GM23338 (cell line): ENCODE results near the gene CNOT6L. TPM values are rescaled to one million over a fixed set of nuclear protein-coding genes. Genes with fewer than 3 reads are reported as not detected.
A peak's percentile ranks its signal among the peaks of the same experiment; 100 is the strongest.

ENCODE experiments used
- ATAC-seq: fragments of 200-7000 bp; cut with Tn5 transposase; 3 replicates; pipeline ENCODE4 v1.9.1; 2020
- DNase-seq: peaks from one replicate; pipeline ENCODE4 v3.0.0-alpha.2; 2015; ENCODE audit warnings: low spot score
- H2AFZ ChIP-seq: fragments of 200-600 bp; sonication (generic); 2 replicates; pipeline ENCODE4 v1.8.0; 2016; ENCODE audit warnings: antibody characterized with exemption, mild to moderate bottlenecking, moderate library complexity
- H3F3A ChIP-seq: fragments of 200-600 bp; sonication (generic); replicated peaks from 2 replicates; pipeline ENCODE4 v1.8.0; 2017; ENCODE audit warnings: antibody characterized with exemption, mixed run types, low read depth
- H3K27ac ChIP-seq: fragments of 200-600 bp; sonication (generic); 2 replicates; pipeline ENCODE4 v1.6.1; 2016; ENCODE audit warnings: low read depth
- H3K27me3 ChIP-seq: fragments of 200-600 bp; sonication (generic); 2 replicates; pipeline ENCODE4 v1.8.0; 2016; ENCODE audit warnings: mild to moderate bottlenecking, mixed run types, moderate library complexity; ENCODE audit not compliant: insufficient read depth
- H3K36me3 ChIP-seq: fragments of 200-600 bp; sonication (generic); 2 replicates; pipeline ENCODE4 v1.8.0; 2016; ENCODE audit warnings: mild to moderate bottlenecking; ENCODE audit not compliant: insufficient read depth
- H3K4me1 ChIP-seq: fragments of 200-600 bp; sonication (generic); 2 replicates; pipeline ENCODE4 v1.8.0; 2016; ENCODE audit warnings: mild to moderate bottlenecking, moderate library complexity; ENCODE audit not compliant: insufficient read depth
- H3K4me2 ChIP-seq: fragments of 200-600 bp; sonication (generic); 2 replicates; pipeline ENCODE4 v1.7.1; 2017; ENCODE audit warnings: mixed run types
- H3K4me3 ChIP-seq: fragments of 200-600 bp; sonication (generic); 2 replicates; pipeline ENCODE4 v1.6.1; 2016; ENCODE audit warnings: mixed run types
- H3K79me2 ChIP-seq: fragments of 200-600 bp; sonication (generic); replicated peaks from 2 replicates; pipeline ENCODE4 v1.8.0; 2017; ENCODE audit warnings: mild to moderate bottlenecking; ENCODE audit not compliant: insufficient read depth
- H3K9me2 ChIP-seq: fragments of 200-600 bp; sonication (generic); 2 replicates; pipeline ENCODE4 v1.8.0; 2017; ENCODE audit not compliant: insufficient read depth
- H4K20me1 ChIP-seq: fragments of 200-600 bp; sonication (generic); replicated peaks from 2 replicates; pipeline ENCODE4 v1.8.0; 2017; ENCODE audit warnings: mild to moderate bottlenecking; ENCODE audit not compliant: insufficient read depth
- H3K27ac Mint-ChIP-seq: 2 replicates; pipeline ENCODE4 v1.8.0; 2020; ENCODE audit warnings: inconsistent platforms, mild to moderate bottlenecking, moderate library complexity, mixed read lengths
- H3K27me3 Mint-ChIP-seq: 3 replicates; pipeline ENCODE4 v1.8.0; 2022; ENCODE audit warnings: low read depth, mild to moderate bottlenecking, moderate library complexity, mixed read lengths, inconsistent platforms; ENCODE audit not compliant: insufficient read depth, poor library complexity
- H3K36me3 Mint-ChIP-seq: 3 replicates; pipeline ENCODE4 v1.8.0; 2021; ENCODE audit warnings: low read depth, mild to moderate bottlenecking, inconsistent platforms, moderate library complexity, mixed read lengths
- H3K4me1 Mint-ChIP-seq: 3 replicates; pipeline ENCODE4 v1.8.0; 2020; ENCODE audit warnings: mild to moderate bottlenecking, inconsistent platforms, mixed read lengths
- H3K4me3 Mint-ChIP-seq: 3 replicates; pipeline ENCODE4 v1.8.0; 2021; ENCODE audit warnings: moderate library complexity, mild to moderate bottlenecking, inconsistent platforms, mixed read lengths
- H3K9me3 Mint-ChIP-seq: 3 replicates; pipeline ENCODE4 v1.8.0; 2020; ENCODE audit warnings: moderate library complexity, mild to moderate bottlenecking, inconsistent platforms, mixed read lengths
- CREB1 ChIP-seq: fragments of 250-450 bp; sonication (Bioruptor Pico); IDR thresholded peaks from 2 replicates; pipeline ENCODE4 v1.5.0; 2020; ENCODE audit warnings: low read depth, mild to moderate bottlenecking, moderate library complexity
- CTCF ChIP-seq, 2 experiments: fragments of 200-600 bp in 1 of 2; sonication (generic) in 1 of 2; conservative IDR thresholded peaks; 2 replicates each; pipeline versions ENCODE4 v1.5.1 to v1.6.1; 2016 to 2017; ENCODE audit warnings: antibody characterized with exemption in 2 of 2, low read depth in 2 of 2, mild to moderate bottlenecking in 2 of 2, moderate library complexity in 1 of 2
- EZH2 ChIP-seq: fragments of 200-600 bp; sonication (generic); IDR thresholded peaks from one replicate; pipeline ENCODE4 v1.8.0; 2017; ENCODE audit warnings: antibody characterized with exemption, mild to moderate bottlenecking, low read depth; ENCODE audit not compliant: unreplicated experiment
- JUNB ChIP-seq: IDR thresholded peaks from one replicate; pipeline ENCODE4 v1.6.1; 2016; ENCODE audit warnings: antibody characterized with exemption; ENCODE audit not compliant: unreplicated experiment
- NANOG ChIP-seq: IDR thresholded peaks from 2 replicates; pipeline ENCODE4 v1.6.1; 2016; ENCODE audit warnings: antibody characterized with exemption, borderline replicate concordance
- POLR2AphosphoS5 ChIP-seq: IDR thresholded peaks from 2 replicates; pipeline ENCODE4 v1.6.1; 2016; ENCODE audit warnings: antibody characterized with exemption, low read depth
- STAT1 ChIP-seq: IDR thresholded peaks from one replicate; pipeline ENCODE4 v1.6.1; 2016; ENCODE audit warnings: antibody characterized with exemption; ENCODE audit not compliant: unreplicated experiment
- ZNF114 ChIP-seq: fragments of 250-450 bp; sonication (Bioruptor Pico); IDR thresholded peaks from 2 replicates; pipeline ENCODE4 v1.5.0; 2020; ENCODE audit warnings: mild to moderate bottlenecking, moderate library complexity
- ZNF331 ChIP-seq: fragments of 250-450 bp; sonication (Bioruptor Pico); IDR thresholded peaks from 2 replicates; pipeline ENCODE4 v1.5.0; 2020; ENCODE audit warnings: low read depth, mild to moderate bottlenecking, moderate library complexity
- ZNF462 ChIP-seq: fragments of 250-450 bp; sonication (Bioruptor Pico); IDR thresholded peaks from 2 replicates; pipeline ENCODE4 v1.5.0; 2020; ENCODE audit warnings: mild to moderate bottlenecking, moderate library complexity
- polyA plus RNA-seq: library from polyadenylated mRNA; unstranded; fragments of >200 nt; fragmentation: Nextera tagmentation; extraction: Ambion mirVana; gene quantifications from 2 replicates; pipeline ENCODE4 v1.2.1, GENCODE V29; 2016
- total RNA-seq: library from RNA; depleted of rRNA; stranded (reverse); fragments of >200 nt; shearing (Covaris generic); gene quantifications from 2 replicates; pipeline ENCODE4 v1.2.3, GENCODE V29; 2014
- TF ChIP-seq, protein P1 (sequence below): IDR thresholded peaks from one replicate; pipeline ENCODE4 v1.6.1; 2018; ENCODE audit warnings: antibody characterized with exemption; ENCODE audit not compliant: unreplicated experiment
- TF ChIP-seq, protein P2 (sequence below): IDR thresholded peaks from 2 replicates; pipeline ENCODE4 v1.6.1; 2016; ENCODE audit warnings: antibody characterized with exemption

Gene CNOT6L
- total and polyA plus RNA-seq, 2 experiments from 2014 or later, result 3.2 to 13.9 TPM

DNA sequence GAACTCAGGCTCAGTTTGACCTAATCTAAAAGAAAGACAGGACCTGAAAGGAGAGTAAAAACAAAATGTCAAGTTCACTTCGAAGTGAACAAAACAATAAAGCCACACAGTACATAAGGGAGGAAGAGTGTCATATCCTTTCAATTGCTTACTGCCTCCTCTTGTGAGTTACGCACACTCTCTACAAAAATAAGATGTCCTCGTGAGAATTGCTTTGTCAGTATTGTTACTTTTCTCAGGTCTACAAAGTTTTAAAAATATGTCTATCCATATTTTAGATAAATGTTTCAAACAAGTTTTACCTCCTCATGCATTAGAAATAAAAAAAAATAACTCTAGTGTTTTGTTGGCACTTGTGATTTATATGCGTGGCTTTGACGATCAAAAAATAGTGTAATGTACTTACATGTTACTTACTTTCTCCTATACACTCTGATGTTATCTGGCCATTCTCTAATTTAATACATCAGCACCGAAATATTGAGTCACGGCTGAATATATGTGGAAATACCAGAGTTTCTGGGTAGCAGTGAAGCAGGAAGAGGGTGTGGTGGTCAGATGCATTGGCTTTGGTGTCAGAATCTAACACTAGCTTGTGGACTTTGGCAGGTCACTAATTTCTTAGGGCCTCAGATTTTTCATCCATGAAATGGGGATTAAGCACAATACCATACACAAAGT, 35.4 kb upstream of the CNOT6L start (continued):
- TF ChIP-seq, protein P1, sequence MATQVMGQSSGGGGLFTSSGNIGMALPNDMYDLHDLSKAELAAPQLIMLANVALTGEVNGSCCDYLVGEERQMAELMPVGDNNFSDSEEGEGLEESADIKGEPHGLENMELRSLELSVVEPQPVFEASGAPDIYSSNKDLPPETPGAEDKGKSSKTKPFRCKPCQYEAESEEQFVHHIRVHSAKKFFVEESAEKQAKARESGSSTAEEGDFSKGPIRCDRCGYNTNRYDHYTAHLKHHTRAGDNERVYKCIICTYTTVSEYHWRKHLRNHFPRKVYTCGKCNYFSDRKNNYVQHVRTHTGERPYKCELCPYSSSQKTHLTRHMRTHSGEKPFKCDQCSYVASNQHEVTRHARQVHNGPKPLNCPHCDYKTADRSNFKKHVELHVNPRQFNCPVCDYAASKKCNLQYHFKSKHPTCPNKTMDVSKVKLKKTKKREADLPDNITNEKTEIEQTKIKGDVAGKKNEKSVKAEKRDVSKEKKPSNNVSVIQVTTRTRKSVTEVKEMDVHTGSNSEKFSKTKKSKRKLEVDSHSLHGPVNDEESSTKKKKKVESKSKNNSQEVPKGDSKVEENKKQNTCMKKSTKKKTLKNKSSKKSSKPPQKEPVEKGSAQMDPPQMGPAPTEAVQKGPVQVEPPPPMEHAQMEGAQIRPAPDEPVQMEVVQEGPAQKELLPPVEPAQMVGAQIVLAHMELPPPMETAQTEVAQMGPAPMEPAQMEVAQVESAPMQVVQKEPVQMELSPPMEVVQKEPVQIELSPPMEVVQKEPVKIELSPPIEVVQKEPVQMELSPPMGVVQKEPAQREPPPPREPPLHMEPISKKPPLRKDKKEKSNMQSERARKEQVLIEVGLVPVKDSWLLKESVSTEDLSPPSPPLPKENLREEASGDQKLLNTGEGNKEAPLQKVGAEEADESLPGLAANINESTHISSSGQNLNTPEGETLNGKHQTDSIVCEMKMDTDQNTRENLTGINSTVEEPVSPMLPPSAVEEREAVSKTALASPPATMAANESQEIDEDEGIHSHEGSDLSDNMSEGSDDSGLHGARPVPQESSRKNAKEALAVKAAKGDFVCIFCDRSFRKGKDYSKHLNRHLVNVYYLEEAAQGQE, result no peak
- TF ChIP-seq CREB1 (CRISPR knock-in tag) (no peak), ZNF331 (CRISPR knock-in tag) (no peak), EZH2 (no peak), STAT1 (no peak), NANOG (no peak), CTCF (conservative IDR thresholded peaks at IDR 0.05; ENCODE audit: low read depth in 2 of 2) (no peak), ZNF114 (CRISPR knock-in tag) (no peak)
- TF ChIP-seq, protein P2, sequence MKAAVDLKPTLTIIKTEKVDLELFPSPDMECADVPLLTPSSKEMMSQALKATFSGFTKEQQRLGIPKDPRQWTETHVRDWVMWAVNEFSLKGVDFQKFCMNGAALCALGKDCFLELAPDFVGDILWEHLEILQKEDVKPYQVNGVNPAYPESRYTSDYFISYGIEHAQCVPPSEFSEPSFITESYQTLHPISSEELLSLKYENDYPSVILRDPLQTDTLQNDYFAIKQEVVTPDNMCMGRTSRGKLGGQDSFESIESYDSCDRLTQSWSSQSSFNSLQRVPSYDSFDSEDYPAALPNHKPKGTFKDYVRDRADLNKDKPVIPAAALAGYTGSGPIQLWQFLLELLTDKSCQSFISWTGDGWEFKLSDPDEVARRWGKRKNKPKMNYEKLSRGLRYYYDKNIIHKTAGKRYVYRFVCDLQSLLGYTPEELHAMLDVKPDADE, result no peak

DNA sequence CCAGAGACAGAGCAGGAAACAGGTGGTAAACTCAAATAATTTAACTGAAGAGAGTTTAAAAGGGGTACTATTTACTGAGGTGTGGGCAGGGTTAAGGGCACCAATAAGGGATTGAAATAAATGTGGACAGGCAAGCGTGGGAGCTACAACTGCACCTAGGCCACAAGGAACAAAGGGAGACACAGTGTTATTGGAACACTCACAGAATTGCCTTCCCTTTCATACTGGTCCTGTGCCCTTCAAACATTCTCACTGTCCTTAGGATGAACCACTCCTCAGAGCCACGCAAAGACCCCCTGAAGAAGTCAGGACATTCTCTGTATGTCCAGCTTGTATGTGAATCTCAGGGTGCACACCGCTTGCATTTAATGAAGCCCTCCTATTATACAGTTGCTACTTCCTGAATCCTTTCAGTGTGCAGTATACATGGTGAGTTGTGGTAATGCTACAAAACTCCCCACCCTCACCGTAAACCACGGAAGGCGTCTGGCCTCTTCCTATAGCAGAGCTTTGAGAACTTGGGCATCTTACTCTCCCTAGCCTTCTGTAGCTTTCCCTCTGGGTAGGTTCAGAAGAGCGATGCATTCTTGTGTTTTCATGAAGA, 33.8 kb upstream of the CNOT6L start:
- Histone ChIP-seq H3K27ac (no peak overlapping the region), H3K27me3 (no peaks in the 10 kb centered on the region), H3K4me3 (no peak overlapping the region), H4K20me1 (no peaks in the 10 kb centered on the region), H2AFZ (0 out of 2 replicates have a peak overlapping the region, but pooled peaks have one; percentile 15), H3K4me1 (peaks cover under 1% of the 10 kb centered on the region; the same call in 1 of the 2 replicates), H3K36me3 (no peaks in the 10 kb centered on the region), H3K9me2 (no peaks in the 10 kb centered on the region), H3K79me2 (no peaks in the 10 kb centered on the region), H3F3A (no peaks in the 10 kb centered on the region), H3K4me2 (no peak overlapping the region)
- Mint-ChIP-seq H3K4me3 (no peak overlapping the region), H3K27me3 (peaks cover 1% of the 10 kb centered on the region), H3K27ac (no peak overlapping the region), H3K9me3 (no peaks in the 10 kb centered on the region), H3K4me1 (peaks cover under 1% of the 10 kb centered on the region; the same call in 1 of the 3 replicates), H3K36me3 (no peaks in the 10 kb centered on the region)
- ATAC-seq (no peak), DNase-seq (no peak)
- TF ChIP-seq POLR2AphosphoS5 (no peak), JUNB (no peak), ZNF331 (CRISPR knock-in tag) (no peak), ZNF462 (CRISPR knock-in tag) (no peak)
